HepG2 (cell line): ENCODE results near the gene ANO4. TPM values are rescaled to one million over a fixed set of nuclear protein-coding genes. Genes with fewer than 3 reads are reported as not detected.

Experiments
- ATAC-seq: fragments of 200-7000 bp; cut with Tn5 transposase; 3 replicates; pipeline ENCODE4 v1.9.1; 2020; ENCODE audit warnings: mild to moderate bottlenecking, moderate library complexity
- BruUV-seq: library from RNA; stranded (reverse); fragments of 400-500 nt; replicated peaks from 2 replicates; lab custom pipeline; 2021; lab: Mats Ljungman, UMichigan
- CTCF ChIA-PET: fragments of 300-600 bp; formaldehyde crosslinking; extraction: SDS; loops from one replicate; lab custom pipeline; 2021; ENCODE audit warnings: low total read pairs, inconsistent platforms, low intra/inter-chr PET ratio; lab: Yijun Ruan, JAX
- POLR2A ChIA-PET: fragments of 350-600 bp; sonication (Branson Sonifier 250); formaldehyde crosslinking; loops from one replicate; lab custom pipeline; 2020; ENCODE audit warnings: antibody characterized with exemption, inconsistent platforms; lab: Yijun Ruan, JAX
- DNase-seq: peaks from one replicate; pipeline ENCODE4 v3.0.0-alpha.2; 2015; ENCODE audit warnings: low spot score
- FAIRE-seq: peaks from 3 replicates; lab custom pipeline; 2011; peaks lifted over from hg19 to GRCh38; lab: Jason Lieb, UNC
- H2AFZ ChIP-seq: one replicate; pipeline ENCODE4 v1.6.1; 2011; ENCODE audit warnings: low read length, inconsistent platforms
- H3K27ac ChIP-seq: fragments of 300-600 bp; 3 replicates; pipeline ENCODE4 v1.8.0; 2011; ENCODE audit warnings: mixed run types, mild to moderate bottlenecking, mixed read lengths, low read length, inconsistent platforms; ENCODE audit not compliant: insufficient read depth; ENCODE audit errors: extremely low read length
- H3K27me3 ChIP-seq, 2 experiments: fragments of 200-600 bp in 1 of 2; 2 replicates in 1 of 2; 3 replicates in 1 of 2; pipeline versions ENCODE4 v1.6.0 to v1.8.0; 2011; ENCODE audit warnings: low read length in 2 of 2, mild to moderate bottlenecking in 2 of 2, moderate library complexity in 2 of 2, inconsistent platforms in 1 of 2; ENCODE audit not compliant: insufficient read depth in 2 of 2, control insufficient read depth in 1 of 2
- H3K36me3 ChIP-seq, 2 experiments: fragments of 200-600 bp in 1 of 2; replicated peaks in 1 of 2; 2 replicates in 1 of 2; 3 replicates in 1 of 2; pipeline versions ENCODE4 v1.5.1 to v1.8.0; 2011; ENCODE audit warnings: low read length in 2 of 2, inconsistent platforms in 1 of 2; ENCODE audit not compliant: insufficient read depth in 2 of 2, control insufficient read depth in 1 of 2
- H3K4me1 ChIP-seq: 2 replicates; pipeline ENCODE4 v1.5.1; 2012; ENCODE audit warnings: low read length, inconsistent platforms; ENCODE audit not compliant: insufficient read depth
- H3K4me2 ChIP-seq: 2 replicates; pipeline ENCODE4 v1.6.0; 2011; ENCODE audit warnings: low read depth, low read length, inconsistent platforms
- H3K4me3 ChIP-seq, 3 experiments: fragments of 200-600 bp in 1 of 3; sonication (generic), shearing (Covaris generic) in 1 of 3; replicated peaks in 1 of 3; 2 replicates each; pipeline ENCODE4 v1.5.1; 2011 to 2016; ENCODE audit warnings: low read length in 3 of 3, inconsistent platforms in 2 of 3, low read depth in 2 of 3, mild to moderate bottlenecking in 2 of 3, control low read depth in 1 of 3, mixed read lengths in 1 of 3; ENCODE audit not compliant: insufficient read depth in 1 of 3
- H3K79me2 ChIP-seq: one replicate; pipeline ENCODE4 v1.6.1; 2011; ENCODE audit warnings: low read length, inconsistent platforms; ENCODE audit not compliant: insufficient read depth
- H3K9ac ChIP-seq: 2 replicates; pipeline ENCODE4 v1.6.0; 2011; ENCODE audit warnings: mild to moderate bottlenecking, low read depth, low read length, inconsistent platforms; ENCODE audit not compliant: insufficient read depth
- H3K9me3 ChIP-seq: 2 replicates; pipeline ENCODE4 v1.5.1; 2012; ENCODE audit warnings: mild to moderate bottlenecking, low read length
- H4K20me1 ChIP-seq: 2 replicates; pipeline ENCODE4 v1.6.0; 2011; ENCODE audit warnings: inconsistent platforms, mild to moderate bottlenecking, low read length, moderate library complexity; ENCODE audit not compliant: insufficient read depth
- GLMP ChIP-seq: sonication (generic); formaldehyde crosslinking; IDR thresholded peaks from 2 replicates; pipeline ENCODE4 v1.9.0; 2021; ENCODE audit warnings: missing genetic modification reagents, mild to moderate bottlenecking, borderline replicate concordance
- HNF1B ChIP-seq: sonication (generic); formaldehyde crosslinking; IDR thresholded peaks from 2 replicates; pipeline ENCODE4 v1.5.1; 2020; ENCODE audit warnings: mild to moderate bottlenecking, moderate library complexity, missing genetic modification reagents
- HOXA3 ChIP-seq: sonication (generic); formaldehyde crosslinking; IDR thresholded peaks from 2 replicates; pipeline ENCODE4 v1.5.0; 2020; ENCODE audit warnings: missing genetic modification reagents
- KDM6A ChIP-seq: IDR thresholded peaks from 2 replicates; pipeline ENCODE4 v1.6.1; 2016; ENCODE audit warnings: low read depth
- NFKB2 ChIP-seq: sonication (generic); formaldehyde crosslinking; IDR thresholded peaks from 2 replicates; pipeline ENCODE4 v1.4.0; 2020; ENCODE audit warnings: missing genetic modification reagents, borderline replicate concordance
- NR2F1 ChIP-seq, 2 experiments: fragments of 450-650 bp in 1 of 2; formaldehyde crosslinking in 1 of 2; IDR thresholded peaks; 2 replicates each; pipeline versions ENCODE4 v1.5.0 to v1.6.1; 2016 to 2020; ENCODE audit warnings: mild to moderate bottlenecking in 1 of 2, missing compliant biosample characterization in 1 of 2, missing genetic modification reagents in 1 of 2, moderate library complexity in 1 of 2
- PHB2 ChIP-seq: fragments of 450-650 bp; IDR thresholded peaks from 2 replicates; pipeline ENCODE4 v1.6.1; 2018; ENCODE audit not compliant: partially characterized antibody
- RAD51 ChIP-seq: fragments of 450-650 bp; IDR thresholded peaks from 2 replicates; pipeline ENCODE4 v1.6.1; 2016; ENCODE audit warnings: borderline replicate concordance
- RARA ChIP-seq: IDR thresholded peaks from 2 replicates; pipeline ENCODE4 v1.6.1; 2016; ENCODE audit warnings: missing genetic modification reagents, missing compliant biosample characterization
- SIX4 ChIP-seq: sonication (generic); formaldehyde crosslinking; IDR thresholded peaks from 2 replicates; pipeline ENCODE4 v1.4.0; 2020; ENCODE audit warnings: missing genetic modification reagents
- STAT6 ChIP-seq: sonication (generic); formaldehyde crosslinking; IDR thresholded peaks from 2 replicates; pipeline ENCODE4 v1.4.0; 2020; ENCODE audit warnings: missing genetic modification reagents, mild to moderate bottlenecking, borderline replicate concordance
- TCF7L2 ChIP-seq: IDR thresholded peaks from 2 replicates; pipeline ENCODE4 v1.6.1; 2011; ENCODE audit warnings: mild to moderate bottlenecking, low read depth, low read length, moderate library complexity
- ZBTB38 ChIP-seq: sonication (generic); formaldehyde crosslinking; IDR thresholded peaks from 2 replicates; pipeline ENCODE4 v1.5.1; 2020; ENCODE audit warnings: mild to moderate bottlenecking, missing genetic modification reagents
- ZNF232 ChIP-seq: sonication (generic); formaldehyde crosslinking; IDR thresholded peaks from 2 replicates; pipeline ENCODE4 v1.4.0; 2020; ENCODE audit warnings: missing genetic modification reagents, borderline replicate concordance
- ZNF503 ChIP-seq: sonication (generic); formaldehyde crosslinking; IDR thresholded peaks from 2 replicates; pipeline ENCODE4 v1.4.0; 2020; ENCODE audit warnings: missing genetic modification reagents
- ZNF569 ChIP-seq: sonication (generic); formaldehyde crosslinking; IDR thresholded peaks from 2 replicates; pipeline ENCODE4 v1.5.0; 2020; ENCODE audit warnings: mild to moderate bottlenecking, missing genetic modification reagents, moderate library complexity, borderline replicate concordance
- ZNF709 ChIP-seq: sonication (generic); formaldehyde crosslinking; IDR thresholded peaks from 2 replicates; pipeline ENCODE4 v1.5.0; 2020; ENCODE audit warnings: mild to moderate bottlenecking, missing genetic modification reagents
- ZSCAN20 ChIP-seq: sonication (generic); formaldehyde crosslinking; IDR thresholded peaks from 2 replicates; pipeline ENCODE4 v1.4.0; 2020; ENCODE audit warnings: missing genetic modification reagents, mild to moderate bottlenecking, borderline replicate concordance
- WGBS: methylation state at CpG from one replicate; pipeline ENCODE4 v1.1.6; 2017; ENCODE audit warnings: low lambda C conversion rate; 5-methylcytosine and 5-hydroxymethylcytosine counted together
- in situ Hi-C: cut with HindIII; loops from 2 replicates; pipeline ENCODE4 v1.10.0; 2017; ENCODE audit warnings: low pct_unique_long_range_greater_than_20kb; ENCODE audit not compliant: extremely low pct_ligation_motif_present
- intact Hi-C: fragments of 100-400 bp; cut with micrococcal nuclease; formaldehyde crosslinking; loops from one replicate; pipeline ENCODE4 v1.10.0; 2022; ENCODE audit not compliant: unreplicated experiment
- polyA plus RNA-seq, 8 experiments: library from polyadenylated mRNA; depleted of rRNA in 3 of 8; stranded (reverse) in 7 of 8; unstranded in 1 of 8; fragments of >200 nt; fragmentation: Illumina TruSeq in 4 of 8; extraction: Trizol in 4 of 8; gene quantifications; 2 replicates each; pipeline versions ENCODE4 v1.2.1 to v1.2.3, GENCODE V29; 2011 to 2016; ENCODE audit warnings: low read depth in 4 of 8, missing spikeins in 1 of 8, mixed read lengths in 1 of 8; ENCODE audit not compliant: insufficient read depth in 1 of 8
- total RNA-seq, 5 experiments: library from RNA; depleted of rRNA; stranded (reverse); fragments of >200 nt; fragmentation: Illumina TruSeq; extraction: Trizol; gene quantifications; 2 replicates each; pipeline ENCODE4 v1.2.3, GENCODE V29; 2016; ENCODE audit warnings: low read depth in 1 of 5

Gene ANO4
- total and polyA plus RNA-seq, 2 of the 13 experiments (the other 11 are each of a cell fraction or from before 2014, with no cell fraction given), result not detected

GRCh38 chr12:100867639-100868393, 73.2 kb downstream of the ANO4 start:
- no peak overlapping the region for H3K4me2 ChIP-seq
- H3K27me3 ChIP-seq, result no peaks in the 10 kb centered on the region; a peak in 1 of 5 replicates
- no peak overlapping the region for H3K27ac ChIP-seq
- ChIA-PET CTCF (no interaction called here), POLR2A (no interaction called here)
- H3K79me2 ChIP-seq, result no peaks in the 10 kb centered on the region
- ATAC-seq, result no peak
- H2AFZ ChIP-seq, result no peak overlapping the region
- no peak for FAIRE-seq
- no peaks in the 10 kb centered on the region for H3K36me3 ChIP-seq
- BruUV-seq, result no TSS peak
- H3K4me1 ChIP-seq, result no peaks in the 10 kb centered on the region
- WGBS, result 6% methylated on average over 3 of the region's 4 CpGs
- H3K9me3 ChIP-seq, result no peaks in the 10 kb centered on the region
- H4K20me1 ChIP-seq, result no peaks in the 10 kb centered on the region
- no peak overlapping the region for H3K4me3 ChIP-seq
- intact Hi-C loops (no loop called here), in situ Hi-C loops (no loop called here)
- no peak for DNase-seq
- no peak overlapping the region for H3K9ac ChIP-seq
- TF ChIP-seq ZNF503 (CRISPR knock-in tag) (no peak), HNF1B (CRISPR knock-in tag) (no peak), ZBTB38 (CRISPR knock-in tag) (no peak), ZNF569 (no peak), ZSCAN20 (CRISPR knock-in tag) (no peak), SIX4 (CRISPR knock-in tag) (no peak), ZNF709 (CRISPR knock-in tag) (no peak), RARA (CRISPR knock-in tag) (no peak), NFKB2 (no peak), STAT6 (CRISPR knock-in tag) (no peak), KDM6A (CRISPR knock-in tag) (no peak), NR2F1 (CRISPR knock-in tag; IDR thresholded peaks at IDR 0.05) (no peak), ZNF232 (CRISPR knock-in tag) (no peak), RAD51 (no peak), TCF7L2 (no peak), GLMP (CRISPR knock-in tag) (no peak), PHB2 (no peak), HOXA3 (CRISPR knock-in tag) (no peak)
